D721Med (cell line): Measurements from ENCODE around the gene GRIFIN.
"Not testable (repeated sequence)": the region's sequence is repeated elsewhere in the genome, so short reads cannot be mapped to it uniquely, and the experiment has no call there.

ENCODE experiments used
- DNase-seq: peaks from one replicate; pipeline ENCODE4 v3.0.0; 2011; ENCODE audit warnings: low spot score; ENCODE audit not compliant: insufficient read length
- FAIRE-seq: peaks from 2 replicates; lab custom pipeline; 2011; peaks lifted over from hg19 to GRCh38; lab: Jason Lieb, UNC
- CTCF ChIP-seq: IDR thresholded peaks from 2 replicates; pipeline ENCODE4 v1.5.1; 2012; ENCODE audit warnings: mild to moderate bottlenecking, control low read depth; ENCODE audit not compliant: insufficient read depth; ENCODE audit errors: missing control alignments

The GRIFIN gene

GRCh38 chr7:2471396-2471795 is 4.8 kb downstream of the GRIFIN start:
- FAIRE-seq, result no peak
- DNase-seq, result no peak

DNA sequence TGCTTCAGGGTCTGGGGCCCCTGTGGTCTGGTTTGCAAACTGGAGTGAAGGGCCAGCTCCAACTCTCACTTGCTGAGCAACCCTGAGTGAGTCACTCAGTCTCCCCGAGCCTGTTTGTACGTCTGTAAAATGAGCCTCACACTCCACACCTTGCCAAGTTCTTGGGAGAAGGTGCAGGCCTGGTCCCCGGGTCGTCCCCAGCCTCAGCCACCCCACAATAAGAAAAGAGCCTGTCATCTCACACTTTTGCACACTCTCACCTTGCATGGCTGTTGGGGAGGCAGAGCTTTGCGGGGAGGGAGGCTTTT is 5.2 kb downstream of the GRIFIN start:
- DNase-seq (no peak), FAIRE-seq (no peak)
- no peak for TF ChIP-seq CTCF

More at GRCh38 chr7:2471396-2471795, 4.8 kb downstream of the GRIFIN start:
- TF ChIP-seq CTCF, result no peak

- TF ChIP-seq CTCF, result no peak
- DNase-seq, result no peak
- no peak for FAIRE-seq
Measured at GRCh38 chr7:2470204-2471021, 5.8 kb downstream of the GRIFIN start.

DNA sequence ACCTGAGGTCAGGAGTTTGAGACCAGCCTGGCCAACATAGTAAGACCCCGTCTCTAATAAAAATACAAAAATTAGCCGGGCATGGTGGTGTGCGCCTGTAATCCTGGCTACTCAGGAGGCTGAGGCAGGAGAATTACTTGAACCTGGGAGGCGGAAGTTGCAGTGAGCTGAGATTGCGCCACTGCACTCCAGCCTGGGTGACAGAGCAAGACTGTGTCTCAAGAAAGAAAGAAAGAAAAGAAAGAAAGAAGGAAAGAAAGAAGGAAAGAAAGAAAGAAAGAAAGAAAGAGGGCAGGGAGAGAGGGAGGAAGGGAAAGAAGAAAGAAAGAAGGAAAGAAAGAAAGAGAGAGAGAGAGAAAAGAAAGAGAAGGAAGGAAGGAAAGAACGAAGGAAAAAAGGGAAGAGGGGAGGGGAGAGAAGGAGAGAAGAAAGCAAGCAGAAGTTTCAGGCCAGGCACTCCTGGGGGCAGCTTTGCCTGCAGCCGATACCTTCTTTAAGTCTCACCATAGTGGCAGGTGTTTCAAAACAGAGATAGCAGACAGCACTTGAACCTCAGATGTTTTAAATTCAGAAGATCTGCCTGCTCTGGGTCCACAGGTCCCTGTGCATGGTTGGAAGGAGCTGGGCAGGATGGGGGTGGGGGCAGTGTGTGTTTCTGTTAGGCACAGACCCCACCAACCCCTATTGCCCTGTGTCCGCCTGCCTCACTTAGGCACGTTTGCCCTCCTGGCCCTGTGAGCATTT is 6.6 kb downstream of the GRIFIN start:
- DNase-seq, FAIRE-seq: not testable (repeated sequence)

- no peak for FAIRE-seq
- no peak for DNase-seq
- TF ChIP-seq CTCF, result no peak
Measured at GRCh38 chr7:2468227-2468626, 8.0 kb downstream of the GRIFIN start.

- TF ChIP-seq CTCF, result no peak
- no peak for DNase-seq
- FAIRE-seq, result no peak
Measured at GRCh38 chr7:2466675-2467074, 9.5 kb downstream of the GRIFIN start.

- DNase-seq (no peak), FAIRE-seq (no peak)
- TF ChIP-seq CTCF, result no peak
Measured at GRCh38 chr7:2465928-2466327, 10.3 kb downstream of the GRIFIN start.
